ENCODE data around the gene NUP210.

GRCh38 chr3:13372126-13372525 lies 48.0 kb downstream of the NUP210 start:
- TF ChIP-seq ELF4 (IDR thresholded peaks at IDR 0.05) = no peak
- no peak for TF ChIP-seq SUZ12 (IDR thresholded peaks at IDR 0.05)
- no peak for TF ChIP-seq SP1 (IDR thresholded peaks at IDR 0.05)
- TF ChIP-seq BHLHE40 (IDR thresholded peaks at IDR 0.05; ENCODE audit: borderline replicate concordance) = no peak
- no peak for TF ChIP-seq ARNT (IDR thresholded peaks at IDR 0.05)
- TF ChIP-seq NFRKB (IDR thresholded peaks at IDR 0.05) = no peak
- TF ChIP-seq CTBP1 (IDR thresholded peaks at IDR 0.05; ENCODE audit: borderline replicate concordance) = no peak
- TF ChIP-seq PKNOX1 (IDR thresholded peaks at IDR 0.05) = no peak
- no peak for TF ChIP-seq ZNF384 (IDR thresholded peaks at IDR 0.05)
- no peak for TF ChIP-seq FOXA1 (IDR thresholded peaks at IDR 0.05)
- no peak for TF ChIP-seq FOXK2 (IDR thresholded peaks at IDR 0.05)
- no peak for TF ChIP-seq FOXM1 (IDR thresholded peaks at IDR 0.05; ENCODE audit: borderline replicate concordance)
- TF ChIP-seq TARDBP (IDR thresholded peaks at IDR 0.05) = no peak

Measured in HEK293T (cell line).